HG02588 (cell line): ENCODE data around the gene RSPH6A.
A peak's percentile ranks its signal among the peaks of the same experiment; 100 is the strongest.

Source experiments
- ATAC-seq: cut with Tn5 transposase; IDR thresholded peaks from one replicate; pipeline ENCODE4 v1.9.1; 2021; ENCODE audit warnings: mild to moderate bottlenecking, moderate library complexity; ENCODE audit not compliant: unreplicated experiment

RSPH6A gene

GRCh38 chr19:45814851-45815480 lies at the start of gene RSPH6A:
TSS of gene RSPH6A (minus strand) at chr19:45815308. CDS start at chr19:45815176, 132 bp downstream.
- no peak for ATAC-seq

- no peak for ATAC-seq
Measured at GRCh38 chr19:45864629-45865082, 49.5 kb upstream of the RSPH6A start.

GRCh38 chr19:45863840-45864628 lies 48.9 kb upstream of the RSPH6A start, which contains the start of gene FOXA3:
TSS of gene FOXA3 (plus strand) at chr19:45864326. CDS start at chr19:45864457, 131 bp downstream.
- ATAC-seq, result no peak

- no peak for ATAC-seq
Measured at GRCh38 chr19:45863335-45863839, 48.3 kb upstream of the RSPH6A start.

GRCh38 chr19:45862564-45863334 lies 47.6 kb upstream of the RSPH6A start, which contains the start of gene SYMPK:
TSS of gene SYMPK (minus strand) at chr19:45863147. CDS start at chr19:45854495, 8,652 bp downstream.
- peak; percentile 89 for ATAC-seq

- ATAC-seq, result no peak
Measured at GRCh38 chr19:45862271-45862563, 47.1 kb upstream of the RSPH6A start.

- ATAC-seq, result no peak
Measured at GRCh38 chr19:45860359-45861259, 45.5 kb upstream of the RSPH6A start.

GRCh38 chr19:45854167-45854778 lies 39.2 kb upstream of the RSPH6A start:
- no peak for ATAC-seq

GRCh38 chr19:45852983-45853382 lies 37.9 kb upstream of the RSPH6A start:
- no peak for ATAC-seq

- no peak for ATAC-seq
Measured at GRCh38 chr19:45852145-45852750, 37.1 kb upstream of the RSPH6A start.

- no peak for ATAC-seq
Measured at GRCh38 chr19:45848922-45849321, 33.8 kb upstream of the RSPH6A start.

GRCh38 chr19:45847663-45848062 lies 32.6 kb upstream of the RSPH6A start:
- no peak for ATAC-seq

- no peak for ATAC-seq
Measured at GRCh38 chr19:45842198-45842597, 27.1 kb upstream of the RSPH6A start.

GRCh38 chr19:45834970-45835369 lies 19.9 kb upstream of the RSPH6A start:
- ATAC-seq, result no peak

- no peak for ATAC-seq
Measured at GRCh38 chr19:45828945-45829344, 13.8 kb upstream of the RSPH6A start.

- no peak for ATAC-seq
Measured at GRCh38 chr19:45828523-45828922, 13.4 kb upstream of the RSPH6A start.

- ATAC-seq, result no peak
Measured at GRCh38 chr19:45827459-45828093, 12.5 kb upstream of the RSPH6A start.

GRCh38 chr19:45826934-45827333 lies 11.8 kb upstream of the RSPH6A start:
- ATAC-seq, result no peak
